OCI-M2 (cell line): ENCODE results near the gene NTM.
"Not testable (repeated sequence)": the region's sequence is repeated elsewhere in the genome, so short reads cannot be mapped to it uniquely, and the experiment has no call there.

ENCODE experiments used
- DNase-seq: peaks from one replicate; lab custom pipeline; 2025; ENCODE audit not compliant: unreplicated experiment; lab: John Stamatoyannopoulos, UW

The NTM gene

DNA sequence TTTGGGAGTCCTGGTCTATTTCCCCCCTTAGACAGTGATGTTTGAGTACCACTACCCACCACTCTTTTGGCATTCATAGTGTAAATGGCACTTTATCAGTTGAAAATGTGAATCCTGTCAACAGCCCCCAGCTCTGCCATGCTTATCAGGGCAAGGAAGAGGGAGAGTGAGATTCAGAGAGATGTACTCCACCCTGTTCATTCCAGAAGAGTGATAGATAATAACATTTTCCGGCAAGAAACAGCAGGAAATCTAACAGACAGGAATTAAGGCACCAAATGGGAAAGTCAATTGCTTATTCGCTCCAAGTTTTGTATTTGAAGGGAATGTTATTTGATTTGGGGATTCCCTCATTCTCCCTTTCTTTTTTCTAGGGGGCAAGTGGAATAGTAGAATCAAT, 681.9 kb downstream of the NTM start:
- no peak for DNase-seq

GRCh38 chr11:132052904-132053303, 682.5 kb downstream of the NTM start:
- no peak for DNase-seq

DNA sequence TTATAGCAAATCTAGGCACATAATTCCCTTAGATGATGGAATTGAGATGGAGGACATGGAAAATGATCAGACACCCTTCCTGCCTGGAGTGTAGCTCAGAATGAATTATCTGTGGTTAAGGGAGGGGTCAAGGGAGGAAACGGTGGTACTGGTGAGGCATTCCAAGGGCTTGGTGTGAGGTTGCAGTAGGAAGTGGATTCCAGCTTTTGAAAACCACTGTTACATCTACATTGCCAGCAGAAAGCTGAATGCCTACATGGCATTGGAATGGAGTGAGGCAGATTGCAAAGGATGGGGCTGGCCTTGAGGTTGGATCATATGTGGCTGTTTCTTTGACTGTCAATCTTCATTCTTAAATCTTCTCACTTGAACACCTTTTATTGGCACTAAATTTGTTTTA, 684.4 kb downstream of the NTM start:
- no peak for DNase-seq

DNA sequence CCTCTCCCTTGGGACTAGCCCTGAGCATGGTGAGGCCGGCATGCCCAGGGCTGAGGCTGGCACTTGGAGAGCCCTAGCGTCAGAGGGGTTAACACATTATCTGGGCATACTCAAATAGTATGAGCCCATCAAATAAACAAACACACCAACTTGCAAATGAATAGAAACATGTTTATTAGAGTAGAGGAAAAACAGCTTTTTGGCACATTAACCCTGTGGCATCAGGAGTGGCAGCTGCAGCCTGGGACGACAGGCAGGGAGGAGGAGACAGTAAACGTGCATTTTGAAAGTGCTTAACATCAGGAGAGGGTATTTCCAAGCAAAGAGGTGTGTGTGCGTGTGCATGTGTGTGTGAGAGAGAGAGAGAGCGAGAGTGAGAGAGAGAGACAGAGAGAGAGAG, 684.9 kb downstream of the NTM start:
- no peak for DNase-seq

DNA sequence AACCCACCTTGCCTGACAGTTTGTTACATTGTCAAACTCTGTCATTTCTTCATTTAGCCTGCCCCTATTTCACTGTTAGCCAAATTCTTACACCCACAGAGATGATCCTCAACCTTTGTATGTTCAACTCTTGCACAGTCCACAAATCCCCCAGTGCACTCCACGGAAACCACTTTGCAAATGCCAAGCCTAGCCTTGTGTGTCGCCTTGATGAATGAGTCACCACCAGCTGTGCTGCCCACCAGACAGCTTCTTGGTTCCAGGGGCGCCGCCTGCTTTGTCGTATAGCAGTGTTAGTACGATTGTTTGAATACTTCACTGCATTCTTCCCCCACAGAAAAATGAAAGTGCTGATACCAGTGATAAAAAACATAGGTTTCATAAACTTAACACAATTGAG, 686.3 kb downstream of the NTM start:
- no peak for DNase-seq

GRCh38 chr11:132057266-132057665, 686.9 kb downstream of the NTM start:
- DNase-seq, result no peak

GRCh38 chr11:132058211-132058772, 687.9 kb downstream of the NTM start:
- no peak for DNase-seq

DNA sequence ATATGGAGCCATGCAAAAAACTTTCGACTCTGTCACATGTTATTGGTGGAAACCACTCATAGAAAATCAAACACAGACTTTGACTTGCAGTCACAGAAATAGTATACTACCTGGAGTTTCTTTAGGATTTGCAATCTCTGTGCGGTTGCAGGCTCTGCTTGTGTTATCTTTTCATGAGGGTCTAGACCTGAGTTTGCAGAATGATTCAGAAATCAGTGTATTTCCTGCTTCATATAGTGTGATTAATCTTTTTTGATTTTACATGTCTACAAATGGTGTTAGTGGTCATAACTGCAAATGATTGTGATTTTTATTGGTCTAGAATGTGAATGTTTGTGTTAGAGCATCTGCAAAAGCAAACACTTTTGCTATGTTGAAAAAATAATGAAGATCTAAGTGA, 690.2 kb downstream of the NTM start:
- no peak for DNase-seq

- no peak for DNase-seq
Measured at GRCh38 chr11:132062031-132062430, 691.6 kb downstream of the NTM start.

- DNase-seq, result no peak
Measured at GRCh38 chr11:132062541-132062940, 692.1 kb downstream of the NTM start.

DNA sequence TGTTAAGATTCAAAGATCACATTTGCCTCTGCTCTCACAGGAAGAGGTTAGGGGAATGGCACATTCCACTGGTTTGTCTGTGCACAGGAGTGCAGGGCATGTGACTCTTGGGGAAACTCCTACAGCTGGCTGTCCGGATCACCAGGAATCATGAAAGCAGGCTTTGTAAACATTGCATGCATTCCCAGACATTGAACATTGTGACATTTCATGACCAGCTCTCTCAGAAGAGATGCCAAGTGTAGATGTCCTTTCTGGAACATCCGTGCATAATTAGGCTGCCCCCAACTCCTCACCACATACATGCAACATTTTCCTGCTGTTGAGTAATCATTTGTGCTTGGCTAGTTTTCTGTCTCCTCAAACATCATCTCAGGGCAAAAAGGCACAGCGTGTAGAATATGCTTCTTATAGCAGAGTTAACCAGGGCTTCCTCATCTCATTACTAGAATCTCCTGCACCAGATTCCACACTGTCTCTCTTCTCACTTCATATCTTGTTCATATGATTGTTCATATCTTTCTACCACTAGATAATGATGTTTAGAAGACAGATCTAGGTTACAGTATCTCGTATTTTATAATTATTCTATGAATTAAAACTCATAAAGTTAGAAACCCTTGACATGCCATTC, 694.7 kb downstream of the NTM start:
- DNase-seq, result no peak

DNA sequence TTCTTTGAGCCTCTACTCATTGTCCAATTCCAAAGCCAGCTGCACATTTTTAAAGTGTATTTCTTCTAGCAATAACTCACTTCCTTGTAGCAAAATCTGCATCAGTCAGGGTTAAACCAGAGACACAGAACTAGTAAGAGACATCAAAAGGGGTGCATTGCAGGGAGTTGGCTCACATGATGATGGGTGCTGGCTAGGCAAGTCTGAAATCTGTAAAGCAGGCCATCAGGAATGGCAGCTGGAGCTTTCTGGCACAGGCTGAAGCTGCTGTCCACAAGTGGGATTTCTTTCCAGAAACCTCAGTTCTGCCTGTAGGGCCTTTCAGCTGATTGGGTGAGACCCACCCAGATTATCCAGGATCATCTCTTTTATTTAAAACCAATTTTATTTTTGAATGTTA, 698.1 kb downstream of the NTM start:
- DNase-seq, result no peak

DNA sequence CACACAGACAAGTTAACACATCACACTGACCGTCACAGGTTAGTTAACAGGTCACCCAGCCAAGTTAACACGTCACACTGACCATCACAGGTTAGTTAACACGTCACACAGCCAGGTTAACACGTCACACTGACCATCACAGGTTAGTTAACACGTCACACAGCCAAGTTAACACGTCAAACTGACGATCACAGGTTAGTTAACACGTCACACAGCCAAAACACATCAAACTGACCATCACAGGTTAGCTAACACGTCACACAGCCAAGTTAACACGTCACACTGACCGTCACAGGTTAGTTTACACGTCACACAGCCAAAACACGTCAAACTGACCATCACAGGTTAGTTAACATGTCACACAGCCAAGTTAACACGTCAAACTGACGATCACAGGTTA, 699.2 kb downstream of the NTM start:
- DNase-seq, result not testable (repeated sequence)

DNA sequence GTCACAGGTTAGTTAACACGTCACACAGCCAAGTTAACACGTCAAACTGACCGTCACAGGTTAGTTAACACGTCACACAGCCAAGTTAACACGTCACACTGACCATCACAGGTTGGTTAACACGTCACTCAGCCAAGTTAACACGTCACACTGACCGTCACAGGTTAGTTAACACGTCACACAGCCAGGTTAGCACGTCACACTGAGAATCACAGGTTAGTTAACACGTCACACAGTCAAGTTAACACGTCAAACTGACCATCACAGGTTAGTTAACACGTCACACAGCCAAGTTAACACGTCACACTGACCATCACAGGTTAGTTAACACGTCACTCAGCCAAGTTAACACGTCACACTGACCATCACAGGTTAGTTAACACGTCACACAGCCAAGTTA, 700.5 kb downstream of the NTM start:
- not testable (repeated sequence) for DNase-seq

GRCh38 chr11:132072044-132072857, 701.8 kb downstream of the NTM start:
- no peak for DNase-seq

DNA sequence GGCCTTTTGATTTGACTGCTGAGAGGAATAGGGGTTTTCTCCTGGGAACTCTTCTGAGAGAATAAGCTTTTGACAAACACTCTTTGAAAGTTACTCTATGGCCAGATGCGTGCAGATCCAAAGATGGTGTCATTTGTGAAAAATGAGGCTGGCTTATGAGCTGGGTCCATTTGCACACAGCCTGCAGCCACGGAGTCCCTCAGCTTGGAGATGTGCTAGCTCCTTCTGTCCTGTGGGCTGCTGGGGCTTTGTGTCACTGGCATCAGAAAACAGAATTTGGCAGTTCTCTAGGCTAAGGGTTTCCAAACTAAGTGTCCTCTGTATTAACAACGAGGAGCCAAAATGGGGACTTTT, 702.4 kb downstream of the NTM start:
- no peak for DNase-seq

GRCh38 chr11:132073787-132074186, 703.4 kb downstream of the NTM start:
- DNase-seq, result no peak

GRCh38 chr11:132075447-132075846, 705.0 kb downstream of the NTM start:
- DNase-seq, result no peak

GRCh38 chr11:132077416-132077815, 707.0 kb downstream of the NTM start:
- no peak for DNase-seq

GRCh38 chr11:132078264-132079076, 708.1 kb downstream of the NTM start:
- DNase-seq, result no peak

GRCh38 chr11:132080127-132080526, 709.7 kb downstream of the NTM start:
- DNase-seq, result no peak

GRCh38 chr11:132082566-132082965, 712.2 kb downstream of the NTM start:
- no peak for DNase-seq
